Measurements from ENCODE around the gene TRMT112.

The TRMT112 gene

GRCh38 chr11:64305075-64305690 is 12.2 kb downstream of the TRMT112 start, which contains the start of gene ESRRA:
TSS of gene ESRRA (plus strand) at chr11:64305524. CDS start at chr11:64307180, 1,656 bp downstream.
- FAIRE-seq (peak; percentile 97), DNase-seq (ENCODE audit: insufficient read length, low spot score) (peak; percentile 94)
- TF ChIP-seq POU2F2 (IDR thresholded peaks at IDR 0.05; ENCODE audit: low read depth, low read length) (peak; percentile 28; the same call in 1 of the 2 replicates), PAX5 (IDR thresholded peaks at IDR 0.05; ENCODE audit: insufficient read depth, low read length, severe bottlenecking) (no peak), SPI1 (IDR thresholded peaks at IDR 0.05; ENCODE audit: low read depth, low read length) (no peak), POLR2AphosphoS5 (IDR thresholded peaks at IDR 0.05; ENCODE audit: low read depth, low read length) (0 out of 2 replicates have a peak, but pooled peaks have one; percentile 46), POLR2A (IDR thresholded peaks at IDR 0.05; ENCODE audit: low read depth, low read length) (no peak), TAF1 (IDR thresholded peaks at IDR 0.05; ENCODE audit: low read depth, low read length) (peak; percentile 32; the same call in 1 of the 2 replicates)

- DNase-seq (ENCODE audit: insufficient read length, low spot score) (peak; percentile 85), FAIRE-seq (no peak)
- TF ChIP-seq POU2F2 (IDR thresholded peaks at IDR 0.05; ENCODE audit: low read depth, low read length) (no peak), POLR2AphosphoS5 (IDR thresholded peaks at IDR 0.05; ENCODE audit: low read depth, low read length) (no peak), POLR2A (IDR thresholded peaks at IDR 0.05; ENCODE audit: low read depth, low read length) (no peak), TAF1 (IDR thresholded peaks at IDR 0.05; ENCODE audit: low read depth, low read length) (peak; percentile 45; the same call in 1 of the 2 replicates), SPI1 (IDR thresholded peaks at IDR 0.05; ENCODE audit: low read depth, low read length) (no peak)
These were observed 12.9 kb downstream of the TRMT112 start for GRCh38 chr11:64304316-64305072.

- DNase-seq (ENCODE audit: insufficient read length, low spot score): no peak
- TF ChIP-seq POU2F2 (IDR thresholded peaks at IDR 0.05; ENCODE audit: low read depth, low read length): no peak
- no peak for TF ChIP-seq SPI1 (IDR thresholded peaks at IDR 0.05; ENCODE audit: low read depth, low read length)
- TF ChIP-seq PAX5 (IDR thresholded peaks at IDR 0.05; ENCODE audit: insufficient read depth, low read length, severe bottlenecking): no peak
- TF ChIP-seq POLR2A (IDR thresholded peaks at IDR 0.05; ENCODE audit: low read depth, low read length): no peak
- TF ChIP-seq POLR2AphosphoS5 (IDR thresholded peaks at IDR 0.05; ENCODE audit: low read depth, low read length): no peak
- TF ChIP-seq TAF1 (IDR thresholded peaks at IDR 0.05; ENCODE audit: low read depth, low read length): no peak
- FAIRE-seq: no peak
These were observed 13.4 kb downstream of the TRMT112 start for GRCh38 chr11:64304032-64304315.

GRCh38 chr11:64303109-64304031 is 14.0 kb downstream of the TRMT112 start:
- FAIRE-seq (no peak), DNase-seq (ENCODE audit: insufficient read length, low spot score) (no peak)
- TF ChIP-seq SPI1 (IDR thresholded peaks at IDR 0.05; ENCODE audit: low read depth, low read length): no peak

- no peak for DNase-seq (ENCODE audit: insufficient read length, low spot score)
- TF ChIP-seq SPI1 (IDR thresholded peaks at IDR 0.05; ENCODE audit: low read depth, low read length) (no peak), POLR2AphosphoS5 (IDR thresholded peaks at IDR 0.05; ENCODE audit: low read depth, low read length) (no peak), POU2F2 (IDR thresholded peaks at IDR 0.05; ENCODE audit: low read depth, low read length) (no peak), PAX5 (IDR thresholded peaks at IDR 0.05; ENCODE audit: insufficient read depth, low read length, severe bottlenecking) (no peak), TAF1 (IDR thresholded peaks at IDR 0.05; ENCODE audit: low read depth, low read length) (no peak), POLR2A (IDR thresholded peaks at IDR 0.05; ENCODE audit: low read depth, low read length) (no peak)
- no peak for FAIRE-seq
These were observed 17.3 kb downstream of the TRMT112 start, which contains the start of gene CATSPERZ for GRCh38 chr11:64299847-64300648. TSS of gene CATSPERZ (plus strand) at chr11:64300358. CDS start at chr11:64300411, 53 bp downstream.

GRCh38 chr11:64298966-64299846 is 18.2 kb downstream of the TRMT112 start:
- FAIRE-seq: no peak
- no peak for DNase-seq (ENCODE audit: insufficient read length, low spot score)
- TF ChIP-seq POLR2A (IDR thresholded peaks at IDR 0.05; ENCODE audit: low read depth, low read length): no peak

- FAIRE-seq: no peak
- no peak for TF ChIP-seq PAX5 (IDR thresholded peaks at IDR 0.05; ENCODE audit: insufficient read depth, low read length, severe bottlenecking)
- TF ChIP-seq SPI1 (IDR thresholded peaks at IDR 0.05; ENCODE audit: low read depth, low read length): no peak
- TF ChIP-seq POLR2AphosphoS5 (IDR thresholded peaks at IDR 0.05; ENCODE audit: low read depth, low read length): no peak
- no peak for TF ChIP-seq TAF1 (IDR thresholded peaks at IDR 0.05; ENCODE audit: low read depth, low read length)
- no peak for TF ChIP-seq POLR2A (IDR thresholded peaks at IDR 0.05; ENCODE audit: low read depth, low read length)
- TF ChIP-seq POU2F2 (IDR thresholded peaks at IDR 0.05; ENCODE audit: low read depth, low read length): no peak
- no peak for DNase-seq (ENCODE audit: insufficient read length, low spot score)
These were observed 19.5 kb downstream of the TRMT112 start for GRCh38 chr11:64297699-64298358.
